NCI-H226 (cell line): ENCODE measurements around the gene DEPDC5.
"Not testable (repeated sequence)": the region's sequence is repeated elsewhere in the genome, so short reads cannot be mapped to it uniquely, and the experiment has no call there.

ENCODE experiments used
- DNase-seq: peaks from one replicate; pipeline ENCODE4 v3.0.0-alpha.2; 2015

Gene DEPDC5

GRCh38 chr22:31749636-31750364, 4.0 kb upstream of the DEPDC5 start, which contains the start of gene PRR14L:
Gene PRR14L (minus strand): TSS chr22:31750132. CDS start chr22:31738860, 11,272 bp downstream.
- DNase-seq, result peak; percentile 70

DNA sequence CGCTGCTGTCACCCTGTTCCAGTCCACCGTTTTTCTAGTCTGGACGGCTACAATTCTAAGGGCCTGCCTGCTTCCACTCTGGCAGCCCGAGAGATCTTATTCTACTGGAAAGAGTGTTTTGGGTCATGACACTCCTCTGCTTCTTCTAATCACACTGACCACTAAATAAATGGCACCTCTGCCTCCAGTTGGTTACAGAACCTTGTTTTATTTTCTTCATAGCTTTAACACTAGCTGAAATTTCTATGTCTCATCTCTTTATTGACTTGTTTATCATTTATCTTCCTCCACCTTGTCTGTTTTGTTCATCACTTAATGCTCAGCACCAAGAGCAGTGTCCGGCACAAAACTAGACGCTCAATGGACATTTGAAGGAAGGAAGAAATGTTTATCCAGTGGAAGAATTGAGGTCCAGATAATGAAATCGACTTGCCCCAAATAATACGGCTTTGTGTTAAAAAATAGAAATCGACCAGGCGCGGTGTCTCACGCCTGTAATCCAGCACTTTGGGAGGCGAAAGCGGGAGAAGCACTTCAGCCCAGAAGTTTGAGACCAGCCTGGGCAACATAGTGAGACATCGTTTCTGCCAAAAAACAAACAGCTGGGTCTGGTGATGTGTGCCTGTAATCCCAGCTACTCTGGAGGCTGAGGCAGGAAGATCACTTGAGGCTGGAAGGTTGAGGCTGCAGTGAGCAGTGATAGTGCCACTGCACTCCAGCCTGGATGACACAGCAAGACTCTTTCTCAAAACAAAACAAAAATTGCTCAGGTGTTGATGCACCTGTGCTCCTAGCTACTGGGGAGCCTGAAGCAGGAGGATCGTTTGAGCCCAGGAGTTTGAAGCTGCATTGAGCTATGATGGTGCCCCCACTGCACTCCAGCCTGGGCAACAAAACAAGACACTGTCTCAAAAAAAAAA, 3.2 kb upstream of the DEPDC5 start:
- DNase-seq, result no peak

DNA sequence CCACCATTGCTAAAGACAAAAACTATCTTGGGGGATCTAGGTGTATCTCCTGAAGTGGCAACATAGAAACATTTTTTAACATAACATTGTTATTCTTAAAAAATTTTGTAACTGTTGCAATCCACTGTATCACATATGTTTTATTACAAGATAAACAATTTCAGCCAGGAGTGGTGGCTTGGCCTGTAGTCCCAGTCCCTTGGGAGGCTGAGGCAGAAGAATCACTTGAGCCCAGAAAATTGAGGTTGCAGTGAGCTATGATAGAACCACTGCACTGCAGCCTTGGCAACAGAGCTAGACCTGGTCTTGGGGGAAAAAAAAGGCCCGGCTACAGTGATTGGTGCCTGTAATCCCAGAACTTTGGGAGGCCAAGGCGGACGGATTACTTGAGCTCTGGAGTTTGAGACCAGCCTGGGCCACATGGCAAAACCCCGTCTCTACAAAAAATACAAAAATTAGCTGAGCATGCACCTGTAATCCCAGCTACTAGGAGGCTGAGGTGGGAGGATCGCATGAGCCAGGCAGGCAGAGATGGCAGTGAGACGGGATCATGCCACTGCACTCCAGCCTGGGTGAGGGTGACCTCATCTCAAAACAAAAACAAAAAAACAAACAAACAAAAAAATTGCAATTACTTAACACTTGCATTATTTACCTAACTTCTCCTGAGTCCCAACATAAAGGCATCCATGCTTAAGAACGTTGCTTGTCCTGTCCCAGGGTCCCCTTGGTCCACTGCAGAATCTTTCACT, 1.5 kb upstream of the DEPDC5 start:
- DNase-seq, result no peak

DNA sequence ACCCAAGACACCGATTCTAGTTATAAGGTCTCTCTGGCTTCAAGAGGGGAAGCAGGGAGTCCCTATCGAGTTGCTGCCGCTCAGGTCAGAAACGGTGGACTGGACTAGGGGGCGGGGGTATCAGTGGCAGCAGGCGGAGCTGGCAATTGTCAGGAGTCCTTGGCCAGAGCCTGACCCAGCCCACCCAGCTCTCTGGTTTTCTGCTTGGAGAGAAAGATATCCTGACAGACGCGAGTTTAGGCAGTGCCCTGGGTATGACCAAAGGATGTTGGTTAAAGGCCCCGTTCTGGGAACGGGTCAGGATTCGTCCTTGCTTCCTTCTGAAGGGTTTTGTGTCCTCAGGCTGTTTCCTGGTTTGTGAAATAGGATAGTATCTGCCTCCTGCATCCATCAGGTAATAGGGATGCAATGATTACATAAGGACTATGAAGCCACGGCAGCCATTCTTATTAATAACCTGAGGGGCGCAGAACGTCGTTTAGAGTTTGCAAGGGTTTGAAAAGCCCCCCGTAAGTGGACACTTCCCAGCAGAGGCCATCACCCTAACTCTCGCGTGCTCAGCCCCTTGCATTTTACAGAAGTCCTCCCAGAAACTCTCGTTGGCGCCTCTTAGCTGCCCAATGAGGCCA, 700 bp upstream of the DEPDC5 start:
- DNase-seq, result no peak

- no peak for DNase-seq
Observed at GRCh38 chr22:31754813-31755212, 994 bp downstream of the DEPDC5 start.

DNA sequence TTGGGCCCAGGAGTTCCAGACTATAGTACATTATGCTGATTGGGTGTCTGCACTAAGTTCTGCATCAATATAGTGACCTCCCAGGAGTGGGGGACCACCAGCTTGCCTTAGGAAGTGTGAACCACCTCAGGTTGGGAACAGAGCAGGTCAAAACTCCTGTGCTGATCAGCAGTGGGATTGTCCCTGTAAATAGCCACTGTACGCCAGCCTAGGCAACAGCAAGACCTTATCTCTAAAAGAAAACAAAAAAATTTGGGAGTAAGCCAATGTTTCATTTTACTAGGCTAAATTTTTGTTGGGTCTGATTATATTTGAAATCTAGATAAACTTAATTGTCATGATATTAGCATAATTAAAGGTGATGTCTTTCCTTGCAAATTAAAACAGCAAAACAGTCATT, 3.4 kb downstream of the DEPDC5 start:
- DNase-seq, result no peak

DNA sequence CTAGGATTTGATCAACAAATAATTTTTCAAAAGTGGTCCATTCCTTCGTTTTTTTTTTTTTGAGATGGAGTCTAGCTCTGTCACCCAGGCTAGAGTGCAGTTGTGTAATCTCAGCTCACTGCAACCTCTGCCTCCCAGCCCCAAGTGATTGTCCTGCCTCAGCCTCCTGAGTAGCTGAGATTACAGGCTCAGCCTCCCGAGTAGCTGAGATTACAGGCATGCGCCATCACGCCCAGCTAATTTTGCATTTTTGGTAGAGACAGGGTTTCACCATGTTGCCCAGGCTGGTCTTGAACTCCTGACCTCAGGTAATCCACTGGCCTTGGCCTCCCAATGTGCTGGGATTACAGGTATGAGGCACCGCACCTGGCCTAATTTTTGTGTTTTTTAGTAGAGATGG, 5.0 kb downstream of the DEPDC5 start:
- DNase-seq, result not testable (repeated sequence)

DNA sequence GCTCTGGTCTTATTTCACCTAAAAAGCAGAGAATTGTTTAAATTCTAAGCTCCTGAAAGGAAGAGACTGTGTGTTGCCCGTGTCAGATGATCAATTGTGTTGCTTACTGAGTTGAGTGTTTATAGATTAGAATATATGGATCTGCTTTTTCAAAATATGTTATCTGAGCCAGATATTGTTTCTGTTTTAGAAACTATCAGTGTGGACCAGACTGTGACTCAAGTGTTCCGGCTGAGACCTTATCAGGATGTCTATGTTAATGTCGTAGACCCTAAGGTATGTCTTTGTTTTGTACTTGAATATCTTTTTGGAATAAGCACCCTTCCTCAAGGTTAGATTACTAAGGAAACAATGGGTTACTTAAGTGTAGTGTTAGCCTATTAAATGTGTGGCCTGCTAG, 11.0 kb downstream of the DEPDC5 start:
- DNase-seq, result no peak

GRCh38 chr22:31768422-31769059, 14.7 kb downstream of the DEPDC5 start:
- DNase-seq, result no peak

DNA sequence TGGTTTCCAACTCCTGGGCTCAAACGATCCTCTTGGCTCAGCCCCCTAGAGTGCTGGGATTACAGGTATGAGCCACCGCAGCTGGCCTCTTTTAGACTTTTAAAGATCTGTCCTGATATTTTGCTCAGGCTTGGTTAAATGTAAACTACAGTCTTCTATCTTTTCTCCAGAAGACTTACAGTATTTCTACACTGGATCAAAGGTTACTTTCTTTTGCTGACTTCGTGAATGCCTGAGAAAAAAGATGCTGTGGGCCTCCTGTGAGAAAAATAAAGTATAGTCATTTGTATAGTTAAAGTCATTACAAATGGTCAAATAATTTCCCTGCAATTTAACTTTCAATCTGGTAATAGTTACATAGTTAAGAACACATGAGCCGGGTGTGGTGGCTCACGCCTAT, 19.6 kb downstream of the DEPDC5 start:
- no peak for DNase-seq

- no peak for DNase-seq
Observed at GRCh38 chr22:31776231-31776630, 22.4 kb downstream of the DEPDC5 start.

- DNase-seq, result no peak
Observed at GRCh38 chr22:31789803-31790202, 36.0 kb downstream of the DEPDC5 start.

DNA sequence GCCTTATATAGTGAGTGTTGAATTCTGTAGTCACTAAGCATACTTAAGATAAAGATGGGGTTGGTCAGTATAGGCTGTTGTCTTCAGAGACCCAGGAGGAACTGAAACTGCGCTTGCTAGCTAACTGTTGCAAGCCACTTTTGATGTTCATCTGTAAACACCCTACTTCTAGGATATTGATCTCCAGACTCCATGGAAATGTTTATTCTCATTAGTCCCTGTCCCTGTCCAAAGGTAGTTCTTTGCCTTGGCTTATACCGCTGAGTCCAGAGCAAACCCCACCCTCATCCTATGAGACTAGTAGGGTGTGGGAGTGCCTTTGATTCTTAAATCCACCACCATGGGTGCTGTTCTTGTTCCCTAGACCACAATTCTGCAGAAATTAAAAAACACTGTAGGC, 36.4 kb downstream of the DEPDC5 start:
- DNase-seq, result no peak

GRCh38 chr22:31799358-31799757, 45.5 kb downstream of the DEPDC5 start:
- DNase-seq, result not testable (repeated sequence)

- no peak for DNase-seq
Observed at GRCh38 chr22:31800065-31800464, 46.2 kb downstream of the DEPDC5 start.

- DNase-seq, result not testable (repeated sequence)
Observed at GRCh38 chr22:31800861-31801260, 47.0 kb downstream of the DEPDC5 start.

DNA sequence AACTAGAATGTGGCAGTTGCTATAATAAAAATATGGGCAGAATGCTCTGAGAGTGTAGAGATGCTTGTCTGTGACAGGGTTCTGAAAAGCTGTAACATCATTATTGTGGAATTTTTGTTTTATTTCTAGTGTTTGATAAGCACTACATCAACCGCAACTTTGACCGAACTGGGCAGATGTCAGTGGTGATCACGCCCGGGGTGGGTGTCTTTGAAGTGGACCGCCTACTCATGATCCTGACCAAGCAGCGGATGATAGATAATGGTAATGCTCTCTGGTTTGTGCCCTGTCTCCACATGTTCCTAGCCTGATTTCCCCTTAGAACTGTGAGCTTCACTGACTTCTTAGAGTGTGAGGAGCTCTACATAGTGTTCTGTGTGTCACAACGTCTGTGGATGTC, 48.8 kb downstream of the DEPDC5 start:
- DNase-seq, result no peak

DNA sequence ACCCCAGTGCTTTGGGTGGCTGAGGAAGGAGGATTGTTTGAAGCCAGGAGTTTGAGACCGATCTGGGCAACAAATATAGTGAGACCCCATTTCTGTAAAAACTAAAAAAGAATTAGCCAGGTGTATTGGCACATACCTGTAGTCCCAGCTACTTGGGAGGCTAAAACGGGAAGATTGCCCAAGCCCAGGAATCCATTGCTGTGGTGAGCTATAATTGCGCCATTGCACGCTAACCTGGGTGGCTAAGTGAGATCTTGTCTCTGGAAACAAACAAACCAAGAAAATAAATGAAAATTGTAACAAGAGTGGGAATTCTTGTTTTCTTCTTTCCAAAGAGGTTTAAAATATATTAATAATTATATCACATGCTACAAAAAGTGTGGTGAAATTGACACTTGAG, 52.9 kb downstream of the DEPDC5 start:
- no peak for DNase-seq

GRCh38 chr22:31812977-31813605, 59.3 kb downstream of the DEPDC5 start:
- DNase-seq, result no peak

- not testable (repeated sequence) for DNase-seq
Observed at GRCh38 chr22:31813898-31814297, 60.1 kb downstream of the DEPDC5 start.

DNA sequence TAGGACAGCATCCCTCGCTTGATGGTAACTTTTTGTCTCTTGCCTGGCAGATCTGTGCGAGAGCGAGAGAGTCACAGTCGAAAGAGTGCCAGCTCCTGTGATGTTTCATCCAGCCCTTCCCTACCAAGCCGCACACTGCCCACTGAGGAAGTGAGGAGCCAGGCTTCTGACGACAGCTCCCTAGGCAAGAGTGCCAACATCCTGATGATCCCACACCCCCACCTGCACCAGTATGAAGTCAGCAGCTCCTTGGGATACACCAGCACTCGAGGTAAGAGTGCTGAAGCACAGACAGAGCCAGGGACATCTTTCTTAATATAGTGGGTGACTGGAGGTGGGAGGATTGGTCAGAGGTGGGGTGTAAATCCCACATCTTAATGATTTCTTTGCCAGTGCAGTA, 61.1 kb downstream of the DEPDC5 start:
- no peak for DNase-seq

DNA sequence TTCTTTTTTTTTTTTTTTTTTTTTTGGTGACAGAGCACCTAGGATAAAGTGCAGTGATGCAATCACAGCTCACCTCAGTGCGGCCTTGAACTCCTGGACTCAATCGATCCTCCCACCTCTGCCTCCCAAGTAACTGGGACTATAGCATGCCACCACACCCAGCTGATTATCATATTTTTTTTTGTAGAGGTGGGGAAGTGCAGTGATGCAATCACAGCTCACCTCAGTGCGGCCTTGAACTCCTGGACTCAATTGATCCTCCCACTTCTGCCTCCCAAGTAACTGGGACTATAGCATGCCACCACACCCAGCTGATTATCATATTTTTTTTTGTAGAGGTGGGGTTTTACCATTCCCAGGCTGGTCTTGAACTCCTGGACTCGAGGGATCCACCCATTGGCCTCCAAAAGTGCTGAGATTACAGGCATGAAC, 61.6 kb downstream of the DEPDC5 start:
- not testable (repeated sequence) for DNase-seq
